ENCODE results near the gene FLYWCH1.
A peak's percentile ranks its signal among the peaks of the same experiment; 100 is the strongest.

Gene FLYWCH1

DNA sequence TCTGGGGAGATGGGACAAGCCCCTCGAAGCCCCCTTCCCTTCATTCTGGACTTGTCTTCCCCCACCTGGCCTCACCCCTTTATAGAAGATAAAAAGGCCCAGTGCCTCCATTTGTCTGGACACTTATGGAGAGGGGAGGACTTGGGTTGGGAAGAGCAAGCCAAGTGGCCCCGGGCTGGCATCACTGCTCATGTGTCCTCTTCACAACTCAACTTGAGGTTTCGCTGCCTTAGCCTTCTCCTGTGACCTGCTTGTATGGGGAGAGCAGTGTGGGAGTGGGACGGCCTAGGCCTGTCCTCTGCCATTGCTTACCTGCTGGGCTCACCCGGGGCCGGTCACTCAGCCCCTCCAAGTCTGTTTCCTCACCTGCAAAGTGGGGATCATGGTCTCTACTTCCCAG is 58.8 kb downstream of the FLYWCH1 start:
- DNase-seq: no peak

DNA sequence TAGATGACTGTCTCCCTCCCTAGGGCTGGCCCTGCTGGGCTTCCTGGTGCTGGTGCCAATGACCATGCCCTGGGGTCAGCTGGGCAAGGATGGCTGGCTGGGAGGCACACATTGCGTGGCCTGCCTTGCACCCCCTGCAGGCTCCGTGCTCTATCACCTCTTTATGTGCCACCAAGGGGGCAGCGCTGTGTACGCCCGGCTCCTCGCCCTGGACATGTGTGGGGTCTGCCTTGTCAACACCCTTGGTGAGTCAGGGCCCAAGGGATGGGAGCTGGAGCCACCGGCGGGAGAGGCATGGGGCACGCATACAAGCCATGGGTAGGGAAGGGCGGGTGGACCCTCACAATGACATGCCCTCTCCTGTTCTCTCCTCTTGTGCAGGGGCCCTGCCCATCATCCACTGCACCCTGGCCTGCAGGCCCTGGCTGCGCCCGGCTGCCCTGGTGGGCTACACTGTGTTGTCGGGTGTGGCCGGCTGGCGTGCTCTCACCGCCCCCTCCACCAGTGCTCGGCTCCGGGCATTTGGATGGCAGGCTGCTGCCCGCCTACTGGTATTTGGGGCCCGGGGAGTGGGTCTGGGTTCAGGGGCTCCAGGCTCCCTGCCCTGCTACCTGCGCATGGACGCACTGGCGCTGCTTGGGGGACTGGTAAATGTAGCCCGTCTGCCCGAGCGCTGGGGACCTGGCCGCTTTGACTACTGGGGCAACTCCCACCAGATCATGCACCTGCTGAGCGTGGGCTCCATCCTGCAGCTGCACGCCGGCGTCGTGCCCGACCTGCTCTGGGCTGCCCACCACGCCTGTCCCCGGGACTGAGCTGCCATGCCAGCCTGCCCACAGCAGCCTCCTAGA is 59.6 kb downstream of the FLYWCH1 start:
- DNase-seq: no peak

DNA sequence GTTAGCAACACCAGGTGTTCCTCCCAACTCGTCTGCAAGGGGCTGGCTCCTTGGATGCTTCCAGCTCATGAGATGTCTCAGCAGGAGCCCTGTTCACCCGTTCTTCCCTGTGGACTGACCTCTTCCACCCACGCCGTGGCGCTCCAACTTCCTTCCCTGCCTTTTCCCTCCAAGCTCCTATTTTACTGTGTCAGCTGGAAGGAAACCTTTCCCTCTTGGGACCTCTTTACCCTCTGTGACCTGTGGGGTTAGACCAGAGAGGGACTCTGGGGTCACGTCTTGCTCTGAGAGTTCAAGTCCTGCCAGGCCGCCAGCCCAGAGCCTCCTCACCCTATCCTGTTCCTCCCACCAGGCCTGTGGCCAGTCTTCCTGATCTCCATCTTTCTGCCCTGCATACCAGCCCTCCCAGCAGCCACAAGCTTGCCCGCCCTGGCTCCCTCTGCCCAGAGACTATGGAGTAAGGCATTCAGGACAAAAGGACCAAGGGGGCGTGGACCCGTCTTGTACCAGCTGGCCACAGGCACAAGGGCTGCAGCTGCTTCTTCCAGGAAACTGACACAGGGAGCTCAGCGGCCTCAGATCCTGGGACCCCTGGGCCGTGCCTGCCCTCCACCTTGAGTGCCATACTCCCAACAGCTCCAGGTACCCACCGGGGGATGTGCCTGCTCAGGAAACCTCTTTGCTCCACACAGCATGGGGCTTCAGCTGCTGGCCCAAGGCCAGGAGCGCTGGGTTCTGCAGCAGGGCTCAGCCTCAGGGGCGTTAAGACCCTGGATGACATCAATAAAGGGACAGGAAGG is 60.5 kb downstream of the FLYWCH1 start:
- DNase-seq: no peak

DNA sequence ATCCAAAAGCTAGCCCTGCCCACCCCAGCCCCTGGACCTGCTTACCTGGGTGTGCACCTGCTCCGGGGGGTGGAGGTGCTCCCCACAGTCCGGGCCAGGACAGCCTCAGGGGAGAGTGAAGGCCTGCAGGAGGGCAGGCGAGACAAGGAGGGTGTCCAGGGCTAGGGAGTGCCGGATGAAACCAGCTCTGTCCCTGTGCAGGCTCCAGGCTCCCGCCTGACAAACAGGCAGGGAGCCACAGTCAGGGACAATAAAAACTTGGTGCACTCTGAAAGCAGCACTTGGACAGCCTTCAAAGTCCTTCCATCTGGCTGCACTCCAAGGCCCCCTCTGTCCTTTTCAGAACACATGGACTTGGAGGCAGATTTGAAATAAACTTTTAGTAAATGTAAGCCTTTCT is 61.4 kb downstream of the FLYWCH1 start:
- no peak for DNase-seq

DNA sequence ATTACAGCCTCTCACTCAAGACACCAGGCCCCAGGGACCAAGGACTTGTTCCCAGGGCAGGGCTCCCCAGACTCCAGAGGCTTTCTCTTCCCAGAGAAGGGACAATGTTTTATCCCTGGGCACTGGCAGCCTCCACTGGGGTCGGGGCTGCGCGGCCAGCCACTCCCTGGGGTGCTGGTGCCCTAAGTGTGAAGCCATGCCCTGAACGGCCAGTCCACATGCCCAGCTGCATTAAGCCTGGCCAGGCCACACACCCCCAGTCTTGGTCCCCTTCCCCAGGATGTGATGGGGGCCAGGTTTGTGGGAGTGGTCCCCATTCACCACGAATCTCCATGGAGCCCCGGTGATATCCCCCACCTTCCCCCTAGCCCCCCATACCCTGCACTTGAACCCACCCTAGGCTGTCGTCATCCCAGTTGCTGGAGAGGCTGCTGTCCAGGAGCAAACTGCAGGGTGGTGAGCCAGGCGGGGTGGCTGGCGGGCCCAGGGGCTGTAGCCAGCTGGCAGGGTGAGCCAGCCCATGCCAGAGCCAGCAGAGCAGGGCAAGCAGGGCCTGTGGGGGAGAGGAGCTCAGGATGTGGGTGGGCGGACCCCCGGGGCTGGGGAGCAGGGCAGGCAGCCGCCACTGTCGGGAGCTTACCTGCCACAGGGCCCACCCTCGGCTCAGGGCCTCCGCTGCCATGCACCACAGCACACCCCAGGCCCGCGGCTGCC is 62.0 kb downstream of the FLYWCH1 start:
- no peak for DNase-seq

DNA sequence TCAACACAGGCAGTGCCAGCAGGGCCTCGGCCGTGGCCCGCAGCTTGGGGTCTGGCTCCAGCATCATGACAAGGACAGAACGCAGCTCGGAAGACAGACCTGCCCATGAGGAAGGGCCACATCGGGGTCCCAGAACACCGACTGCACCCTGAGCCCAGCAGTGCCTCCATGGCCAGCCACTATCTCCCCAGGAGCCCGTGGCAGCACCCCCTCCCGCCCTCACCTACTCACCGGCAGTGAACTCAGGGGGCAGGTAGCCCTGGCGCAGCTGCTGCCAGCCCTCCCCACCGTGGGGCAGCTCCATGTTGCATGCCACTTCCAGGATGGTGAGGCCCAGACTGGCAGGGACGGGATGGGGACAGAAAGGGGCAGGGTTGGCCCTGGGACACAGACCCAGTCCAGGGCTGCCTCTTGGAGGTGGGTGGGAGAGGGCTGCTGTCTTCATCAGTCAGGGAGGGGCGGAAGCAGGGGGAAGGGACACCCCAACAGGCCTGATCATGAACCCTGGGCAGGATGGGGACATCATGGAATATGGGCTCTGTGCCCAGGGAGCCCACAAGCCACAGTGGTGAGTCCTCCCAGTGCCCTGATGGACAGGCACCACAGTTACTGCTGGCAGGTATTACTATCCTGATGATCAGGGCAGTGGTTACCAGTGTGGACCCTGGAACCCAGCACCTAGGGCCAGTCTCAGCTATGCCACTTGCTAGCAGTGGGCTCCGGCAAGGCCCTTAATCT is 62.8 kb downstream of the FLYWCH1 start:
- DNase-seq: no peak

DNA sequence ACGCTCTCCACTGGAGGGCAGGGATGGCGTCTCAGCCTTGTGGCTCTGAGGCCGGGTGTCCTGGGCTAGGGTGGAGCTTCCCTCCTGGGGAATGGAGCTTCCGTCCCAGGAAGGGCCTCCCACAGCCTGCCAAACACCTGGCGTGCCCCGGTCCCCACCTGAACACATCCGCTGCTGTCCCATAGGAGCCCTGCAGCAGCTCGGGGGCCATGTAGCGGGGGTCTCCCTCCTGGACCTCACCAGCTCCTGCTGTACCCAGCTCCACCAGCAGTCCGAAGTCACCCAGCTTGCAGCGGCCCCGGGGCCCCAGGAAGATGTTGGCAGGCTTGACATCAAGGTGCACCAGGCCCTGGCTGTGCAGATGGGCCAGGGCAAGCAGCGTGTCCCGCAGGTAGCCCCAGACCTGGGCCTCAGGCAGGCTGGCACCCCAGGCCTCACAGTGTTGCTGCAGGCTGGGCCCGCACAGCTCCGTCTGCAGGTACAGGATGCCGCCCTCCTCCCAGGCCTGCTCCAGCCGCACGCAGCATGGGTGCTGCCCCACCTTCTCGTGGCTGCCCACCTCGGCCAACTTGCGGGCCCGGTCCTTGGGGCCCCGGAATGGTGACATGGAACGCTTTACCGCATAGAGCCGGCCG is 63.5 kb downstream of the FLYWCH1 start:
- no peak for DNase-seq

DNA sequence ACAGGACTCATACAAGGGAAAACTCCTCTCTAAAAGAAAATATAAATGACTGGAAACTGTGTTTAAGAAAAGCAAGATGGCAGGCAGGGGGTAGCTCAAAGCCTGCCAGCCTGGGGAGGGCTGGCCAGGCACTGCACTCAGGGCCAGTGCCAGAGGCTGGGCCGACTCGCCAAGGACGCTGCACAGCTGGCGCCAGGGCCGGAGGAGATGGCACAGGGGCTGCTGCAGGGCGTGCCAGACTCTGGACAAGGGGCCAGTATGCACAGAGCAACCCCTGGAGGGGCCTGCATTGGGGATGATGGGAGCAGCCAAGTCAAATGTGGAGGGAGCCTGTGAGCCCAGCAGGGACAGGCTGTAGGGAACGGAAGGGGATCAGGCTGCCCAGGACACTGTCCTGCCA is 64.5 kb downstream of the FLYWCH1 start:
- no peak for DNase-seq

DNA sequence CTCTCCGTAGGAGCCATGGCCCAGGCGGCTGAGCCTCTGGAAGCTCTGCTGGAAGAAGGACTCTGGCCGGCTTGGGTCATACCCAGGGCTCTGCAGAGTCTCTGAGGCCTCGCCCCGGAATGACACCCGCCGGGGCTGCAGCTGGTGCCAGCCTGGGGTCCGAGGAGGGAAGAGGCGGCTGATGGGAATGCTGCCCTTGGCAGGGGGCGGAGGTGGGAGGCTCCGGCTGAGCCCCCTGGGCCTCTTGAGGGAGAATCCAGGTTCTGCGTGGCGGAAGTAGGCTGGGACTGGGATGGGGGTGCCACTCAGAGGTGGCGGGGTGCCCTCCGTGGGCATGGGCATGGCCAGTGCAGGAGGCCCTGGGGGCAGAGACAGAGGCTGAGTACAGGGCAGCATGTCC is 64.9 kb downstream of the FLYWCH1 start:
- DNase-seq: no peak

DNA sequence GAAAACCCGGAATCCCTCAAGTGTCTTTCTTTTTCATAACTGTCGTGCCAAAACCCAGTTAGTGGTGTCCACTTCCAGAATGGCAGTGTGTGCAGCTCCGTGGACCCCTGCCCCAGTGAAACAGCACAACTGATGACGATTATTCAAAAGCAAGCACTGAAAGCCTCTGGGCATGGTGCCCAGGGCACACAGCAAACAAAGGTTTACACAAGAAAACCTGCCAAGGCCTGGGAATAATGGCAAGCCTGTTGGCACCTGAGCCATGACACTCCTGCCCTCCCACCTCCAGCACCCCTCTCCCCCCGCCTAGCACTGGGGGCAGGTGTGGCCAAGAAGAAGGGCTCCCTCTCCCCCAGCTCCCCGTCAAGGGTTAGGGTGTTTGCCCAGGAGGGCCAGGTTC is 65.7 kb downstream of the FLYWCH1 start:
- DNase-seq: no peak

DNA sequence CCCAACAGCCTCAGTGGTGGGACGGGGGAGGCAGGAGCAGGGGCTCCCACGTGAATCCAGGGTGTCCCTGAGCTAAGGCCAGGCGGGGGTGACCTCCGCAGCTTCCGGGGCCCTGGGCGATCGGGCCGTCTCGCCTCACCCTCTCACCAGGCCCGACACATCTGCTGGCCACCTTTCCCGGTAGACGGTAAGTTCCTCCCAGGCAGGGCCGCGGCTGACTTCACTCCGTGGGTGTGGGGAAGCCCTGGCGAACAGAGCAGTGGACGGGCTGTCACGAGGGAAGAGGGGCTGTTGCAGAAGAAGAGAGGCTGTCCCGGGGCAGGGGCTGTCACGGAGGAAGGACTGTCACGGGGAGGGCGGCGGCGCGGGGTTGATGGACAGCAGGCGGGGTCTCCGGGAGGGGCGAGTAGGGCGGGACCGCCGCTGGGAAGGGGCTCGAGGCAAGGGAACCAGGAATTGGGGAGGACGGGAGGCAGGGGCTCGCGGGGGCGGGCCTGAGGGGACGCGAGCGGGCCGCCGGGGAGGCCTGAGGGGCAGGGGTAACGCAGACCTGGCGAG is 68.0 kb downstream of the FLYWCH1 start:
- no peak for DNase-seq

DNA sequence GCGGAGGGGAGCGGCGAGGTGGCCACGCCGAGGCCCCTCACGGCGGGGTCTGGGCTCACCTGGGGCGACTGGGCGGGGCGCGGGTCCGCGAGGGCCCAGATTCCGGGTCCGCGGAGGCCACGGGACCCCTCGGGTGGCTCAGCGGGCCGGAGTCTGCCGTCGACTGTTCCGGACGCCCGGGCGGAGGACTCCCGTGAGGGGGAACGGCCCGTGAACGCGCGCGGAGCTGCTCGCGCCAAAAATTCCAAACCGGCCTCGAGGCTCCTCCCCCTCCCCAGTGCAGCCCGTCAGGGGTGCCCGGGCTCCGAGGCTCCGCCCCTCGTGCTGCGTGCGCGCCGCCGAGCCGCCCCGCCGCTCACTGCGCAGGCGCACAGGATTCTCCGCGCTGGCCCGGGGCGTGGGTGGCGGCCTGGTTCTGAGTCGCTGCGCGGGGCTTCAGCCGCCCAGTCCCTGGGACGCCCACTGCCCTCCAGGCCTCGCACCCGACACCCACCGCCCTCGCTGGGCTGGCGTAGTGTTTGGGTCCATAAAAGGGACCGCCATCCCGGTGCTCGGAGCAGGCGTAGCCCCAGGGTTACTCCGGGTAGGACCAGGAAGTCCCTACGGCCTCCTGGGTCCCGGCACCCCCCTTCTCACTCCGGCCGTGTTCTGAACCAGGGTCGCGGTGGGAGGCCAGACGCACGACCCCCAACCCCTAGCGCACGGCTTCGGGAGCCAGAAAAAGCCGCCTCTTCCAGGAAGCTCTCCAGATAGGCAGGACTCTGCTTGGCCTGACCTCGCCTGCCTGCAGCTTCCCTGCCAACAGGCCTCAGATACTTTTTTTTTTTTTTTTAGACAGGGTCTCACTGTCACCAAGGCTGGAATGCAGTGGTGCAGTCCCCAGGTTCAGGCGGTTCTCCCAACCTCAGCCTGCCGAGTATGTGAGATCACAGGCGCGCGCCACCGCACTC is 68.8 kb downstream of the FLYWCH1 start, which contains the start of gene PKMYT1:
PKMYT1 (minus strand) TSS at position 220 of the 950 bp plus-strand sequence. CDS start 789 bp downstream, outside the sequence.
- DNase-seq: peak; percentile 98

DNA sequence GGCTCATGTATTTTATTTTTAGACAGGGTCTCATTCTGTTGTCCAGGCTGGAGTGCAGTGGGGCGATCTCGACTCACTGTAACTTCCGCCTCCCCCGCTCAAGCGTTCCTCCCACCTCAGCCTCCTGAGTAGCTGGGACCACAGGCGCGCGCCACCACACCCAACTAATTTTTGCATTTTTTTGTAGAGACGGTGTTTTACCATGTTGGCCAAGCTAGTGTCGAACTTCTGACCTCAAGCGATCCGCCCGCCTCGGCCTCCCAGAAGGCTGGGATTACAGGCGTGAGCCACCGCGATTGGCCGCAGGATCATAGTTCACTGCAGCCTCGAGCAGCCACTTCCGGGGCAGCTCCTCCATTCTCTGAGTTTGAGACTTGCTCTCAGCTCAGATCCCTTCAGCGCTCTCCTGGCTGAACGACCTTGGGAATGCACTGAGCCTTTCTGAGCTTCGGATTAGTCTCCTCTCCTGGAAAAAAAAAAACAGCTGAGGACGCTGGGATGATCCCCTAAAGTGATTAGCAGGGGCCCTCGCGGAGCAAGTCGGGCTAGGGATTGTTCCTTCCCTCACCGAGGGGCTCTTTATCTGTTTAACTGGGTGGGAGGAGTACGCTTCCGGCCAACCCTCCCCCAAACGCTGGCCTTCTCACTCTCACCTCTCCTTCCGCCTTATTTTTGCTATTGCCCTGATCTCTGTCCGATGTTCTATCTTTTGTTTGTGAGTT is 69.6 kb downstream of the FLYWCH1 start:
- DNase-seq: no peak

DNA sequence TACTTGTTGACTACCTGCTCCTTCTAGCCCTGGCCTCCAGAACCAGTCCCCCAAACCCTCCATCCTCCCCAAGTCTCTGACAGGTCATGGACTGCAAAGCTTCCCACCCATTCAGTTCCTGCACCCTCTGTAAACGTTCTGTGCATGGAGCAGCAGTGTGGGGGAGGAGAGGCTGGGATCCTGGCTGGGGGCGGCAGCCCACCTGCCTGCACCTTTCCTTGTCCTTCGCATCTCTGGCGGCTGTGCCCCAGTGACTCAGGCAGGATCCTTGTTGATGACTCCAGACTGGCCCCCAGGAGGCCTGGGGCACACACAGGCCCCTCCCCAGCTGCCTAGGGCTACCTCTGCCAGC is 70.1 kb downstream of the FLYWCH1 start:
- no peak for DNase-seq

DNA sequence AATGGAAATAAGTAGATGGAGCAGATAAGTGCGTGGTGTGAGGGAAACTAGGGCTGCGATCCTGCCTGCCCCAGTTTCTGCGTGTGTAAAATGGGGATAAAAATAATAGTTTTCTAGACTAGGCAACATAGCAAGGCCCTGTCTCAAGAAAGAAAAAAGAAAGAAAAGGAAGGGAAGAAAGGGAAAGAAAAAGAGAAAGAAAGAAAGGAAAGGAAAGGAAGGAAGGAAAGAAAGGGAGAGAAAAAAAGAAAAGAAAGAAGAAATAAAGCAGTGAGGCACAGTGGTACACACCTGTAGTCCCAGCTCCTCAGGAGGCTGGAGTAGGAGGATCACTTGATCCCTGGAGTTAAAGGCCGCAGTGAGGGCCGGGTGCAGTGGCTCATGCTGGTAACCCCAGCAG is 70.7 kb downstream of the FLYWCH1 start:
- DNase-seq: no peak

DNA sequence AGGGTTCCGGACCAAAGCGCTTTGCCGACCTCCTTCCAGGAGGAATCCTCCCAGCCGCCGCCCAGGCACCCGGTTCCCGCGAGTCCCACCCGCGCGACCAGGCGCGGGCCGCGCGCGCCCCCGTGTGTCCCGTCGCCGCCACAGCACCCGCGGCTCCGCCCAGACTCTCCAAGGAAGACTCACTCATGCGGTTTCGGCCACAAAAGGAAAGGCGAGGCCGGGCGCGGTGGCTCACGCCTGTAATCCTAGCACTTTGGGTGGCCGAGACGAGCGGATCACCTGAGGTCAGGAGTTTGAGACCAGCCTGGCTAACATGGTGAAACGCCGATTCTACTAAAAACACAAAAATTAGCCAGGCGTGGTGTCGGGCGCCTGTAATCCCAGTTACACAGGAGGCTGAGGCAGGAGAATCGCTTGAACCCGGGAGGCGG is 72.0 kb downstream of the FLYWCH1 start:
- DNase-seq: peak; percentile 90

DNA sequence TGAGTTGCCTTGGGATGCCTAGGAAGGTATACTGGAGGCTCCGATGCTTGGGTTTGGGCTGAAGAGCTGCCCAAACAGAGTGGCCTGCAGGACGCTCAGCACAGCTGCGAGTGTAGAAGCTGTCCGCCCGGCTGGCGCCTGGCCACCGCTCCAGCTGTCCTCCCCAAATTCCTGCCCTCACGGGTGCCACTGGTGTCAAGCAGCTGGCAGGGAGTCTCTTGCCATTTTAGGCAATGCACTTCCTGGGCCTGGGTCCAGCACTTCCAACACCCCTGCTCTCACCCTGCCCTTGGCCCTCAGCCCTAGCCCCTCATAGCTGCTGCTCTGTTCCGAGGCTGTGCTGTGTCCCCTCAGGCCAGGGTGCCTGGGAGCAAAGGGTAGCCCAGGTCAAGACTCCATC is 73.7 kb downstream of the FLYWCH1 start:
- DNase-seq: no peak

DNA sequence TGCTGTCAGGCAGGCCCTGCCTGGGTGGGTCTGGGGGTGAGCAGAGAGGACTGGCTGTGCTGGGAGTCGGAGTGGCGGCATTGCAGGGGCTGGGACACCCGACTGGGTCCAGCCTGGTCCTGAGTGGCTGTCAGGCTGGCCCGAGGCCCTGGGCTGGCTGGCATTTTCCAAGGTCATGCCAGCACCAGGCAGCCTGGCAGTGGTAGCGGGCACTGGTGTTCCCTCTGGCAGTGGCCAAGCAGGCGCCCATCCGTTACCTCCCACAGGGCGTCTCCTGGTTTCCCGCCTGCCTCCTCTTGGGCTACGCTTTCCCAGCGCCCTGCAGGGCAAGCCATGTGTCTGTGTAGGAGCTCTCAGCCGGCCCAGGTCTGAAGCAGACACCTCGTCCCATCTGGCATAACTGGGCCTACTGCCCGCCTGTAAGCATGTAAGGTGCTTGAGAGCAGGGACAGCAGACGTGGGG is 74.2 kb downstream of the FLYWCH1 start:
- DNase-seq: no peak

DNA sequence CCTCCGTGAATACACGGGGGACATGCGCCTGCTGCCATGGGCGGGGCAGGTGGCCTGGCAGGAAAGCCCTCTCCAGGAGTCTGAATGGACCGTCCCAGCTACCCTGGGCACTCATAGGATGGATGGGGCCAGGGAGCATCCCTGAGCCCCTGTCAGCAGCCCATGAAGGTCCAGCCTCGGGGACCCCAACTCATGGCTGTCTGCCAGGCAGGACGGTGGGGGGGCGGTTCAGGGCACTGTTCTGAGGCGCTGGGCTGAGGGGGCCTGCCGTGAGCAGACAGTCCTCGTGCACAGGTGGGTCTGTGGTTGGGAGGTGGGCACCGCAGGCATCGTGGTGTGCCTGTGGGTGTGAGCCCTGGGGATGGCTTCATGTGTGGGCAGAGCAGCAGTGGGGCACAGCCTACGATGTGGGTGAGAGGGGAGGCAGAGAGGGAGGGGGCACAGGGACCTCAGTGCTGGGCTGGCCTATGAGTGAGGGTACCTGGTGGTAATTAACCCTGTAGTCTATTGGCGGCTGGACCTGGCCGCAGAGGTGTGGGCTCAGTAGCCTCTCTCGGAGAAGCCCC is 75.0 kb downstream of the FLYWCH1 start:
- no peak for DNase-seq

DNA sequence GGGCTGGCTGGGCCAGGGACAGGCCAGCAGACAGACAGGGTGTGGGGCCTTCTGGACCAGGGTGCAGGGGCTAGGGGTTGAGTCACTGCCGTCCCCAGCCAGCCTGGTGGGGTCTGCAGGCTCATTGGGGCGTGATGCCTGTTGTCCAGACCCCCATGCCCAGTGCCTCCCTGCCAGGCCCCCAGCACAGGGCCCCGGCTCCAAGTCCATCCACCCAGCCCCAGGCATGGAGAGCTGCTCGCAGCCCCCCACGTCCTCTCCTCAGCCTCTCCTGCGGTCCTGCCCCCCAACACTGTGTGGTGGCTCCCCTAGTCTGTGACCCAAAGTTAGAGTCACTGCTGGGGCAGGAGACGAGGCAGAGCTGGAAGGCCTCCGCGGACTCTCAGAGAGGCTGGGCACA is 75.6 kb downstream of the FLYWCH1 start:
- no peak for DNase-seq

Data from activated effector memory CD4-positive, alpha-beta T cell treated with anti-CD3 and anti-CD28 coated beads, Interleukin-2, amount 50 U/mL, for 16 hours (primary cell).